ENCODE results near the gene MRPL43. TPM values are rescaled to one million over a fixed set of nuclear protein-coding genes. Genes with fewer than 3 reads are reported as not detected.
"Not testable (repeated sequence)": the region's sequence is repeated elsewhere in the genome, so short reads cannot be mapped to it uniquely, and the experiment has no call there.

The MRPL43 gene
- polyA plus RNA-seq, 1 donor: 88.7 TPM

DNA sequence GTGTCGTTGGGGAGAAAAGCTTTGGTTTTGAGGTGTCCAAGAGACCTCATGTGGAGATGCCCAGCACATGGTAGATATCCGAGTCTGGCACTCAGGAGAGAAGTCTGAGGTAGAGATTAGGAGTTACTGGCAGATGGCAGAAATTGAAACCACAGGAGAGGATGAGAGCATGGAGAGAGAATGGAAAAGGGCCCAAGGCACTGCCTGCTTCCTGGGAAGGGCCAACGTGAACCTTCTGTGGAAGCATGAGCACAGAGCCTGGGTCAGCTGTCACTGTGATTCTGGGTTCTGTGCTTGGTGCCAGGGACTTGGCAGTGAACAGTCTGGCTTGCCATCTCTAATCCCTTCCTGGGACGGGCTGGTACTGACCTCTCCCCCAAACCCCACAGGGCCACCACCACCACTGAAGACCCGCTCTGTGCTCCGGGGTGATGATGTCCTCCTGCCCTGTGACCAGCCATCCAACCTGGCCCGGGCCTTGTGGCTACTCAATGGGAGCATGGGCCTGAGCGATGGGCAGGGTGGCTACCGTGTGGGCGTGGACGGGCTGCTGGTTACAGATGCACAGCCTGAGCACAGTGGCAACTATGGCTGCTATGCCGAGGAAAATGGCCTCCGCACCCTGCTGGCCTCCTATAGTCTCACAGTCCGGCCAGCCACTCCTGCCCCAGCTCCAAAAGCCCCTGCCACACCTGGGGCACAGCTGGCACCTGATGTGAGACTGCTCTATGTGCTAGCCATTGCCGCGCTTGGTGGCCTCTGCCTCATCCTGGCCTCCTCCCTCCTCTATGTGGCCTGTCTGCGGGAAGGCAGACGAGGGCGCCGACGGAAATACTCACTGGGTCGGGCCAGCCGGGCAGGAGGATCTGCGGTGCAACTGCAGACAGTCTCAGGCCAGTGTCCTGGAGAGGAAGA is 4.1 kb downstream of the MRPL43 start:
- DNase-seq: no peak

DNA sequence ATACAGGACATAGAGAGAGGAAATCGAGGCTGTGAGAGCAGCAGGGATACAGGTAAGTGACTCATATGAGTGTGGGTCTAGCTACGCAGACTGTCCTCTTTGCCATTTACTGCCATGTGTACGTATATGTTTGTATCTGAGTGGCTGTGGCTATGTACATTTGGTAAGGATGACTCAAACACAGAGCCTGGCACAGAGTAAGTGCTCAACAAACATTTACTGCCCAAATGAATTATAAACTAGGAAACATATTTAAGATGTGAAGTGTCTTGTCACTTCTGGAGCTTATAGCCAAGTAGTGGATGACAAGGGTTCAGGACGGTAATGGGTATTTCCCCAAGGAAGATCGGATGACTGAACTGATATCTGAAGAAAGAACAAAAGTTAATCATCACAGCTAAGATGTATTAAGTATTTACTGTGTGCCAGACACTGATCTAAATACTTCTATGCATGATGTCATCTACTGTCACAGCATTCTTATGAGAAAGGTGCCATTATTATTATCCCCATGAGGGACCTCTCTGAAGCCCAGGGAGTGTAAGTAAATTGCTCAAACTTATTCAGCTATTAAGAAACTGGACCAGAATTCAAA is 6.0 kb downstream of the MRPL43 start:
- no peak for DNase-seq

DNA sequence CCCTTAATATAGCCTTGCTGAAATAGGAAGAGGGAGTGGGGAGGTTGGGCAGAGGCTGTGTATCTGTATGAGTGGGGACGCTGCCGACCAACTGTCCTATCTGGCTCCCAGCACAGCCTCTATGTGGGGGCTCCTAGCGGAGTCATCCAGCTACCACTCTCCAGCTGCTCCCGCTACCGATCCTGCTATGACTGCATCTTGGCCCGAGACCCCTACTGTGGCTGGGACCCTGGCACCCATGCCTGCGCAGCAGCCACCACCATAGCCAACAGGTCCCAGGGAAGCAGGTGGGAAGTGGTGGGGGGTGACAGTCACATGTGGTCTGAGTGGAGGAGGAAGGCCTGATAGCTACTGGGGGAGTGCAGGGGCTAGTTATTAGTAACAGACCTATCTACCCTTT is 6.6 kb downstream of the MRPL43 start:
- DNase-seq: no peak

DNA sequence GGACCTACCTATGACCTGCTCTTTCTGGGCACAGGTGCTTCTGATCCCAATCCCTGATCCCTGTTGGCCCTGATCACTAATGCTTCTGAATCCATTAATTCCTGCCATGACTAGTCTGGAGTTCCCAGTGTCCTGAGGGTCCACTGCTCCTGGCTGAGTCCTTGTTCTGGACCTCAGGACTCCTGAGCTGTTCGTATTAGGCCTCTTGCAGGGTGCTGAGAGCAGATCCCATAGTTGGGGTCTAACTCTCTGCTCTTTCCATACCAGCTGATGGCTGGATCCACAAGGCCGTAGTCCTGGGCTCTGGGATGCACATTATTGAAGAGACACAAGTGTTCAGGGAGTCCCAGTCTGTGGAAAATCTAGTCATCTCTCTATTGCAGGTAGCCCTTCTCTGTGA is 7.0 kb downstream of the MRPL43 start:
- no peak for DNase-seq

DNA sequence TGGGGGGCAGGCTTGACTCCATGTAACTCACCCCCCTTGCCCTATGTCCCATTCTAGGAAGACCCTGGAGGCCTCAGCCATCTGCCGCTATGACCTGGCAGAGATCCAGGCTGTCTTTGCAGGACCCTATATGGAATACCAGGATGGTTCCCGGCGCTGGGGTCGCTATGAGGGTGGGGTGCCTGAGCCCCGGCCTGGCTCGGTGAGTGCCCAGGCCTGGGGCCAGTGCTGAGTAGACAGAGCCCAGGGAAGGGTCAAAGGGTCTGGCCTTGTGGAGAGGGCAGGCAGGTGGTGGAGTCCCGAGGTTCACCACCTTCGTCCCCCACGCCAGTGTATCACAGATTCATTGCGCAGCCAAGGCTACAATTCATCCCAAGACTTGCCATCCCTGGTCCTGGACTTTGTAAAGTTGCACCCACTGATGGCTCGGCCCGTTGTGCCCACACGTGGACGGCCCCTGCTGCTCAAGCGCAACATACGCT is 7.5 kb downstream of the MRPL43 start:
- DNase-seq: no peak

DNA sequence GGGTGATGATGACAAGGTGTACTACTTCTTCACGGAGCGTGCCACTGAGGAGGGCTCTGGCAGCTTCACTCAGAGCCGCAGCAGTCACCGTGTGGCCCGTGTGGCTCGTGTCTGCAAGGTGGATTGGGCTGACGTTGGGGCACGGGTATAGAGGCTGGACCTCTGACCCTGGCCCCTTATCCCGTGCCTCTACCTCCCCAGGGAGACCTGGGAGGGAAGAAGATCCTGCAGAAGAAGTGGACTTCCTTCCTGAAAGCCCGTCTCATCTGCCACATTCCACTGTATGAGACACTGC is 8.4 kb downstream of the MRPL43 start:
- DNase-seq: no peak

DNA sequence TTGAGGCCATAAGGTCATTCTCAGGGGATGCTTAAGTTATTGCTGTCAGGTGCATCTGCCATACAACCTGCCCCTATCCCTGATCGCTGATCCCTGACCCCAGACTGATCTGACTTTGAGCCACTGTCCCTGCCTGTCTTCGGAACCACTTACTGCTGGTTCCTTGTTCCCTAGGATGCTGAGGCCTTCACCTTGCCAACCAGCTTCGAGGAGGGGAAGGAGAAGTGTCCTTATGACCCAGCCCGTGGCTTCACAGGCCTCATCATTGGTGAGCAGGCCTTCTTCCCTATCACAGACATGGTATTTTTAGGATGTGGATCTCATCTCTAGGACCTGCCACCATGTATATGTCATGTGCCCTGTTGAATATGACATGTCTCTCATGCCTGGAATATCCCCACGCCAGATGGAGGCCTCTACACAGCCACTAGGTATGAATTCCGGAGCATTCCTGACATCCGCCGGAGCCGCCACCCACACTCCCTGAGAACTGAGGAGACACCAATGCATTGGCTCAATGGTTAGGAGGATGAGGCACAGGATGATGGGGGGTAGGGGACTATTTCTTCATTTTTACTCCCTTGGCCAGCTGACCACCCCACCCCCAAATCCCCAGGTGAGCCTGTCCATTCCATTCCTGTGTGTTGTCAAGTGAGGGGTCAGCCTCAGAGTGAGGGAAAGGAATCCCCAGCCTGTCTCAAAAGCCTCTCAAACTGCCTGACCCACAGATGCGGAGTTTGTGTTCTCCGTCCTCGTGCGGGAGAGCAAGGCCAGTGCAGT is 9.0 kb downstream of the MRPL43 start:
- no peak for DNase-seq

DNA sequence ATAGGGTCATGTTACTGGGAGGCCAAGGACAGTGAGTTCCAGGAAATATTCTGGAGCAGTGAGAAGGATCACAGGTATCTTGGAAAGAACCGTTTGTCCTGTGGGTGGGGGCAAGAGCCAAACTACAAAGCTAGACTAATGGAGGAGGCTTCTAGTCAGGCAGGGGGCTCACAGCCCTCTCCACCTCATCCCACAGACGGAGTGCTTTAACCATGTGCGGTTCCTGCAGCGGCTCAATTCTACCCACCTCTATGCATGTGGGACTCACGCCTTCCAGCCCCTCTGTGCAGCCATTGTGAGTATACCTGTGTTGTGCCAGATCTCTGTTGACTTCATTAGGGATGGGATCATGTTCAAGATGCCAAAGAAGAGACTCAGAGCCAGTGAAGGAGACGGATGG is 9.9 kb downstream of the MRPL43 start:
- DNase-seq: no peak

DNA sequence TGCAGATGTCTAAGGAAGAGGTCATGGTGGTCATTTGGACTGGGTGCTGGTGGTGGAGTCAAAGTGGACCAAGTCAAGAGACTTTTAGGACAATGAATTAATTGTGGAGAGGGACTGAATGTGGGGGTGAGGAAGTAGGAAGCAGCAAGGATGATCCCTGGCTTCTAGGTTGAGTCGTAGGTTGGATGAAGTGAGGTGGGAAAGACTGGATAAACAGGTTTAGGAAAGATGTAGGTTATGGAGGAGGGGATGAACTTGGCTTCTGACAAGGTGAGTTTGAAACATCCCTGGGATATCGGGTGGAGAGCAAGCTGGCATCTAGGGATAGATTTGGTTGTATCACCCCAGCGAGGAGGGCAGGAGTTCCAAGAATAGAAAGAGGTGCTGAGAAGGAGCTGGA is 10.4 kb downstream of the MRPL43 start:
- DNase-seq: no peak

DNA sequence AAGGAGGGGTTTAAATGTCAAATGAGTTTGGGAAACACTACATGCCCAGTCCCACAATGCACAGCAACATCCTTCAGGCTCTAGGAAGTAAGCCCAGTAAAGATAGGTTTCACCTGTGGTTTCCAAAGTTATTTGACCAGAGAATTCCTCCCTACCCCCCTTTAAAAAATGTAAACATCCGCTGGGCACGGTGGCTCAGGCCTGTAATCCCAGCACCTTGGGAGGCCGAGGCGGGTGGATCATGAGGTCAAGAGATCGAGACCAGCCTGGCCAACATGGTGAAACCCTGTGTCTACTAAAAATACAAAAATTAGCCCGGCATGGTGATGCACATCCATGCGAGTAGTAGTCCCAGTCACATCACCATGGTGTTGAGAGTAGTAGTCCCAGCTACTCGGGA is 11.9 kb downstream of the MRPL43 start:
- DNase-seq: not testable (repeated sequence)

DNA sequence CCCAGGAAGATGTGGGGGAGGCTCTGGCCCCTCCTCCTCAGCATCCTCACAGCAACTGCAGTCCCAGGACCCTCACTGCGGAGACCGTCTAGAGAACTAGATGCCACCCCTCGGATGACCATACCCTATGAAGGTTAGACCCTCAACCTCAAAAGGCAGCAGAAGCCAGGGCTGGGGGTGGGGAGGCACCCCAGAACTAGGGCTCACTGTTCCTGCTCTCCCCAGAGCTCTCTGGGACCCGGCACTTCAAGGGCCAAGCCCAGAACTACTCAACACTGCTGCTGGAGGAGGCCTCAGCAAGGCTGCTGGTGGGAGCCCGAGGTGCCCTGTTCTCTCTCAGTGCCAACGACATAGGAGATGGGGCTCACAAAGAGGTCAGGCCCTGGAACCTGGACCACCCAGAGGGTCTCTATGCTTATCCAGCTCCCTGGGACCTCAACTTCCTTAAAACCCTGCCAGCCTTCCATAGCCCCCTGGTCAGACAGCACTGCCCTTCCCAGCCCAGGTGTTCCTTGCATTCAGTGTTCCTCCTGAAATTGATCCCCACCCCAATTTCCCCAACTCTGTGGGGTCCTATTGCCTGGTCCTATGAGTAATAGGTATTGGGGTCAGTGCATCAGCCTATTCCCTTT is 14.3 kb downstream of the MRPL43 start:
- no peak for DNase-seq

DNA sequence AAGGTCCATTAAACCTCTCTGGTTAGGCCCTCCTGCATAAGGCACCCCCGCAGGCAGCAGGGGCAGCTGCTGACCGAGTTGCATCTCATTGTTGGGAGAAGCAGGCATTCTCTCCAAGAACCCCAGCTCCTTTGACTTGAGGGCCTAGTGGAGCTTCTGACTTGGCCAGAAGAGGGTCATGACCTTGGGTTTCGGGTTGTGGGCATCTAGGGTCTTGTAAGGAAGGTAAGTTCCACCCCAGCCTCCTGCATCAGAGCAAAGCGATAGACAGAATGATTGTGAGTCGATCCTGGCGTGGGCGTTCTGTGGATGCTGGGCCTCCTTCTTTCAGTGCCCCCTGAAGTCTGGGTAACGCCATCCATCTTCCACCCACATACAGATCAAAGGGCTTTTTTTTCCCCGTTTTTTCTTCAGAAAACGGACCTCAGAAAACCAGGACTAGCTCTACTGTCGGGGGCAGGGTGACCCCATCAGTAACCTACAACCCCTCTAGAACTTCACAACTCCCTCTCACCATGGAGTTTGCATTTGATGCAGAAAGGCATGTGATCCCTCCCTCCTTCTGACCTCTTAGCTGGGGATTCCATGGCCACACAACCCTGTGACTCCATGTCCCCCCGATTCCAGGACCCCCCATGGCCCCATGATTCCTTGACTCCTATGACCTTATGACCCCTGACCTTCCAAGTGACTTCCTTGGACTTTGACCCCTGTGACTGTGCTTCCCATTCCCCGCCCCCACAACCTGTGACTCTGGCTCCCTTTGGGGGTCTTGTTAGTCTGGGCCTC is 15.0 kb downstream of the MRPL43 start:
- no peak for DNase-seq

DNA sequence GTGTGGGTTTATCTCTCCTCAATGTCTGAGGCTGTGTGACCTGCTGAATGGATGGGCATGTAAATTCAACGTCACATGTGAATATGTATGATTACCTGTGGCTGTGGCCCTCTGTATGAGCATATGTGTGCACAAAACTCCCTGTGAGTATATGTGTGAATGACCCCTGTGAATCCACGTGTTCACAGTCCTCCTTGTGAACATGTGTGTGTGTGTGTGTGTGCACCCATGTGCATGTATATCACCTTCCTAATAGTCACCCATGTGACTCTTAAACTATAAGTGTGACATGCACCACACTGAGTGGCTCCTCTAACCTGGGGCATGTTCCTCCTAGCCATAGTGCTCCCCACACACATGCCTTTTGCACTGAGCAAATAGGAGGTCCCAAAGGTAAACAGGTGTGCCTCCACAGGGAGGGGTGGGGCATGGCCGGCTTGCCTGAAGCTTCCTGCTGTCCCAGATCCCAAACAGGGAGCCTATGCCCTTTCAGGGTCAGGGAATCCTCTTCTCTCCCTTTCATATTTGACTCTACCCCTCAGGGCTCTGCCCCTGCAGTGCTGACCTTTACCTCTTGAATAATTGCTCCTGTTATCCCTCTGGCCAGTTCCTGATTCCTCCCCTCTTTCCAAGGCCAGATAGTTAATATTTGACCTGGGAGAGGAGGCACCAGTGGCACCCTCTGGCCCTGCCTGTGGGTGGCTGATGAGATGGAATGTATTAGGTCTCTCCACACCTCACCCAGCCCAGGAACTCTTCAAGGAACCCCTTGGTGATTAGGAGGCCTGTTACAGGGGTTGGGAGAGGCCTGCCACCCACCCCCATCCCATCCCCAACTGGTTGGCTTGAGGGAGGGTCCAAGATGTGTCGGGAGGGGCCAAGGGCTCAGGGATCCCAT is 16.1 kb downstream of the MRPL43 start:
- no peak for DNase-seq

DNA sequence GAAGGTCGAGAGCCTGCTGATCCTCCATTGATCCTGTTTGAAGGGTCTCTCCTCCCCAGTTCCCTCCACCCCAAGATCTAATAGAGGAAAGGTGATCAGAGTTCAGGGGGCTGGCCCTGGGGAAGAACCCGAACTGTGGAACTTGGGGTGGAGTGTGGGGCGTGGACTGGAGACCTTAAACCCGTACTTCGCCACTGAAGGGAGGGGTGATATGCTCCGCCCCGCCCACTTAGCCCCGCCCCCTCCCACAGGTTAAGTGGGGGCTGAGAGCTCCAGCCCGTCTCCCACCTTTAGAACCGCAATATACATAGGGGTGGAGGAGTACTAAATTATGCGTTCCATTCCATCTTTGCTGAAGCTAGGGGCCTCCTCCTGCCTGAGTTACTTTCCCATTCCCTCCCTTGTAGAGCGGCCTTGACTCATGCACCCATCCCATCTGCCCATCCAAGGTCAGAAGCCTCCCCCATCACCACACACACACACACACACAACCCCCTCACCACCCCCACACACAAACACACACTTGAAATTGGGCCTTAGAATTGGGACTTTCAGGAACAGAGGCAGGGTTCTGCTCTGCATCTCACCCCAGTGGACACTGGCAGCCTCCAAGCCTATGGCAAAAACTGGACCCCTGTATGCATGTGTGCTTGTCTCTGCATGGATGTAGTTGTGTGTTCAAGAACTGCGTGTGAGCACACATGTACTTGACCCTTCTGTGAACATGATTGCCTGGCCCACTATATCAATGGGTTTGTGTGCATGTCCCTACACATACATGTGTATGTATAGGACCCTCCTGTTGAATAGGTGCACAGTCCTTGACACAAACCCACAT is 17.0 kb downstream of the MRPL43 start:
- no peak for DNase-seq

DNA sequence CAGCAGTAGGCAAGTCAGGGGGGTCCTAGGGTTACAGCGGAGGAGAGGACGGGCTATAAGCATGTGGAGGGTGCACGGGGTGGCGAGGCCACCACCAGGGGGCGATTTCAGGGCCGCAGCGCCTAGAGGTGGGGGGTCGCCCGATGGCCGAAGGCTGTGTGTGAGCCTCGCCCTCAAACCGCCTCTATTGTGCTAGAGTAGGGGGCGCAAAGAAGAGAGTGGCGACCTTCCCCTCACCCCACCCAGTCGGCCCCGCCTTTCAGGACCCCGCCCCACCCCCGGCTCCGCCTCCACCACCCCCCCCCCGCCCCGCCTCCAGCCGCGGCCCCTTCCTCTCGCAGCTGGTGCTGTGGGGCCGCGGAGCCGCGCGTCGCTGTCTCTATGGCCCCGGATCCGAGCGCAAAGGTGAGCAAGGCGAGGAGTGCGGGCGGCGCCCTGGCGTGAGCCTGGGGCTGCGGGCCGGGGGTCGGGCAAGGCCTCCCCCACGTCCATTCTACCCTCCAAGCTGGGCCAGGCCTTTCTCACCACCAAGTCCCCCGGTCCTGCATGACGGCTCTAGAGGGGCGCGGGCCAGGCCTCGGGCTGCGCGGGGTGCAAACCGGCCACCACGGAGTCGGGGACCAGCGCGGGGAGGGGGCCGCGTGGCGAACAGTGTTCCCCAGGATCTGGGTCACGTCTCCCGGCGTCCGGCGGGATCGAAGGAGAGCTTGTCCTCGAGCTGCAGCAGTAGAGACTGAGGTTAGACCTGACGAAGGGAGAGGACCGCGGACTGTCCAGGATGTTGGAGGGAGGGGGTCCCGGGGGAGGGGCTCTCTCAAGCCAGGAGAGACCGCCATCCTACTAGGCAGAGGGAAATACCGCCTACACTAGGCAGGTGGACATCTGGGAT is 17.9 kb downstream of the MRPL43 start, which contains the start of gene SEMA4G:
SEMA4G (plus strand) TSS at position 318 of the 889 bp plus-strand sequence. CDS start 3,409 bp downstream, outside the sequence.
- DNase-seq: peak; percentile 38

DNA sequence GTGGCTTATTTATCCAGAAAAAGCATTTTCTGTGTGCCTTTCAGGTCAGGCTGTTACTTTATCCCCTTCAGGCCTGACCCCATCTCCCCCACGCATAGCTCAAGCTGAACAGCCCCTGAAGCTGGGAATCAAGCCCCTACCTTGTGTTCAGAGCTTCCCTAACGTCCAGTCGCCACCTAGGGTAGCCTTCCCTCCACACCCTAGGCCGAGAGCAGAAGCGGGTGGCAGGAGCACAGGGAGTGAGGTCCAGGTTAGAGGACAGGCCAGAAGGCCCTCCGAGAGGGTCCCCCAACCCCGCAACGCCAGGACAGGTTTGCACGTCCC is 18.5 kb downstream of the MRPL43 start:
- DNase-seq: no peak

DNA sequence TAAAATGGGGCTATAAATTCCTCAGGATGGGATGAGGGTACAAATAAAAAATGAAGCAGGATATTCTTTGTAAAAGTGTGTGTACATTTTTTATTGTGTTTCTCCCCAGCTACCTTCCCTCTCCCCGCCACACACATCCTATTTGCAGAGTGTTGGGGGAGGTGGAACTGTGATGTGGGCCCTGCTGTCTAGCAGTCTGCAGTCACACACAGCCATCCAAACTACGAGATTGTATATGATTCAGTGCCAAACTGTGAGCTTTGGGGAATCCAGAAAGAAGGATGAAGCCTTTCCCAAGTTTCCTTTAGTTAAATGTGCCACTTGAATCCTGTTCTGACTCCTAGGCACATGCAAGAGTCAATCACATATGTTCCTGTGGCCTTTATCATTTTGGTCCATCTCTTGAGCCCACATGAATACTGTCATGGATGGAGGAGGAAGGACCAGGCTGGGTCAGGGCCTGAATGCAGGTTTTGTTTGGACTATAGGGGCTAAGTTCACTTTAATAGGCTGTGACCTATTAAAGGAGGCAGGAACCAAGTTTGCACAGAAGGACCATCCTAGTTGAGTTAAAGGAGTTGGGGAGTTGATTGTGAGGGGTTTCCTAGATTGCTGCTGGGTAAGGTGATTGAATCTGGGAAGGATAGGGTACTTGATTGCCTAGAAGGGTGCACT is 19.1 kb downstream of the MRPL43 start:
- no peak for DNase-seq

DNA sequence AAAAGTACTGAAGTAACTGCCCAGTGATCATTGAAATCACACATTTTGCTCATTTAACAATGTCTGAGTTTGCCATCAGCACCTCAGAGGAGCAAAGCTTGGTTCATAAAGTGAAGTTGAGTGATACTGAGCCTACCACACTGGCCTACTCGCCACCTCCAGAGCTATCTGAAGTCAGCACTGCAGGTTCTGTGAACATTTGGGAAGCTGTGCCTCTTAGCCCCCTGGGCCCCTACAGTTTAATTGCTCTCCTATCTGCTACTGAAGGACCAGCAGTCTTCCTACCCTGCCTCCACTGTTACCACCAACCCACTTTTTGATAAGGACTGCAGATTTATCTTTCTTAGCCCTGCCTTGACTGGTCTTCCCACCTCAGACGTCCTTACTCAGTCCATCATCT is 20.0 kb downstream of the MRPL43 start:
- no peak for DNase-seq

Data from hindlimb muscle (tissue), 1 donor.